GM12878 (cell line): ENCODE results near the gene PRKAR1A.

Experiments used
- POLR2A ChIP-seq: IDR thresholded peaks from 2 replicates; pipeline ENCODE4 v1.6.1; 2011; ENCODE audit warnings: low read depth, mild to moderate bottlenecking, low read length
- TF ChIP-seq, protein P1 (sequence below), 3 experiments: IDR thresholded peaks in 2 of 3; conservative IDR thresholded peaks in 1 of 3; 2 replicates each; pipeline ENCODE4 v1.5.1; 2011; ENCODE audit warnings: low read depth in 3 of 3, low read length in 3 of 3, mild to moderate bottlenecking in 3 of 3, control low read depth in 2 of 3, moderate library complexity in 2 of 3, inconsistent platforms in 1 of 3, mixed read lengths in 1 of 3; ENCODE audit not compliant: control insufficient read depth in 2 of 3, insufficient read depth in 1 of 3; ENCODE audit errors: extremely low read depth in 1 of 3

DNA sequence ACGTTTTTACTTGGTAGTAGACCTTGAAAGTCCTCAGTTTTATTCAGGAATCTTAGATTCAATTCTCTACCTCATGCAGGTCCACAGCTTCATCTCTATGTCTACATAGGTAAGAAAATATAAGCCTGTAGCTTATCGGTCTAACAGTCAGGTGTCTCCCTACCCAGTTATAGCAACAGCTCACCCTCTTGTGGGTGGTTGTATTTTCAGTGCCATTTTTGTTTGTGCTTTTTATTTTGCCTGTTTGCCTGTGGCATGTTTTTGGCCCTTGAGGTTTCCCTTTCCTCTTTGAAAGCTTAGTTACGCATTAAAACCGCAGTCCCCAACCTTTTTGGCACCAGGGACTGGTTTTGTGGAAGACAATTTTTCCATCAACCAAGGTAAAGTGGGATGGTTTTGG is 31.3 kb upstream of the PRKAR1A start:
- TF ChIP-seq, protein P1, sequence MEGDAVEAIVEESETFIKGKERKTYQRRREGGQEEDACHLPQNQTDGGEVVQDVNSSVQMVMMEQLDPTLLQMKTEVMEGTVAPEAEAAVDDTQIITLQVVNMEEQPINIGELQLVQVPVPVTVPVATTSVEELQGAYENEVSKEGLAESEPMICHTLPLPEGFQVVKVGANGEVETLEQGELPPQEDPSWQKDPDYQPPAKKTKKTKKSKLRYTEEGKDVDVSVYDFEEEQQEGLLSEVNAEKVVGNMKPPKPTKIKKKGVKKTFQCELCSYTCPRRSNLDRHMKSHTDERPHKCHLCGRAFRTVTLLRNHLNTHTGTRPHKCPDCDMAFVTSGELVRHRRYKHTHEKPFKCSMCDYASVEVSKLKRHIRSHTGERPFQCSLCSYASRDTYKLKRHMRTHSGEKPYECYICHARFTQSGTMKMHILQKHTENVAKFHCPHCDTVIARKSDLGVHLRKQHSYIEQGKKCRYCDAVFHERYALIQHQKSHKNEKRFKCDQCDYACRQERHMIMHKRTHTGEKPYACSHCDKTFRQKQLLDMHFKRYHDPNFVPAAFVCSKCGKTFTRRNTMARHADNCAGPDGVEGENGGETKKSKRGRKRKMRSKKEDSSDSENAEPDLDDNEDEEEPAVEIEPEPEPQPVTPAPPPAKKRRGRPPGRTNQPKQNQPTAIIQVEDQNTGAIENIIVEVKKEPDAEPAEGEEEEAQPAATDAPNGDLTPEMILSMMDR (IDR thresholded peaks at IDR 0.05 in 2 of 3, conservative IDR thresholded peaks at IDR 0.05 in 1 of 3; ENCODE audit: control insufficient read depth in 2 of 3, extremely low read depth in 1 of 3, insufficient read depth in 1 of 3, low read depth in 3 of 3, low read length in 3 of 3), result no peak
- no peak for TF ChIP-seq POLR2A
